Psoas muscle (tissue), 8 donors: ENCODE measurements around the gene LHX5. TPM values are rescaled to one million over a fixed set of nuclear protein-coding genes. Genes with fewer than 3 reads are reported as not detected.

Experiments
- ATAC-seq, 4 donors: fragments of 200-7000 bp; cut with Tn5 transposase; one replicate each; pipeline ENCODE4 v1.9.1; 2020; ENCODE audit warnings: moderate library complexity in 3 of 4, mild to moderate bottlenecking in 2 of 4
- DNase-seq, 2 donors: peaks; one replicate each; pipeline ENCODE4 v3.0.0-alpha.2; 2020
- H3K27ac ChIP-seq: fragments of 200-600 bp; one replicate; pipeline ENCODE4 v1.8.0; 2022
- H3K27me3 ChIP-seq, 3 donors: fragments of 200-600 bp in 1 of 3; one replicate each; pipeline versions ENCODE4 v1.6.1 to v1.8.0; 2013 to 2022; ENCODE audit warnings: low read length in 2 of 3, mild to moderate bottlenecking in 2 of 3, moderate library complexity in 1 of 3; ENCODE audit not compliant: insufficient read depth in 3 of 3
- H3K36me3 ChIP-seq, 2 donors: fragments of 200-600 bp in 1 of 2; one replicate each; pipeline versions ENCODE4 v1.6.1 to v1.8.0; 2013 to 2022; ENCODE audit warnings: low read depth in 1 of 2, mild to moderate bottlenecking in 1 of 2, moderate library complexity in 1 of 2; ENCODE audit not compliant: insufficient read depth in 1 of 2
- H3K4me1 ChIP-seq: fragments of 200-600 bp; one replicate; pipeline ENCODE4 v1.8.0; 2022
- H3K4me3 ChIP-seq: fragments of 200-600 bp; one replicate; pipeline ENCODE4 v1.8.0; 2022; ENCODE audit warnings: mild to moderate bottlenecking
- H3K9me3 ChIP-seq: fragments of 200-600 bp; one replicate; pipeline ENCODE4 v1.8.0; 2022
- WGBS, 3 donors: extraction: QIAGEN DNeasy Blood & Tissue Kit; methylation state at CpG; one replicate each; pipeline versions ENCODE4 v1.1.6 to v1.1.7; 2013; 5-methylcytosine and 5-hydroxymethylcytosine counted together
- intact Hi-C, 2 donors: fragments of 100-400 bp; cut with DNase I; formaldehyde crosslinking; loops; one replicate each; pipeline versions ENCODE4 v1.11.0 to v1.14.2; 2022
- polyA plus RNA-seq, 3 donors: library from polyadenylated mRNA; stranded (reverse); fragments of 200-250 nt; gene quantifications; one replicate each; pipeline ENCODE4 v1.2.3, GENCODE V29; 2013
- total RNA-seq, 4 donors: library from RNA; stranded (reverse); fragmentation: NEBNext Ultra II Directional in 2 of 4; extraction: Animal tissue kit (Norgen Biotek cat#: 25700) in 2 of 4; gene quantifications; one replicate each; pipeline versions ENCODE4 v1.2.1 to v1.2.4, GENCODE V29; 2021 to 2023
- TF ChIP-seq, protein P1 (sequence below): fragments of 200-600 bp; IDR thresholded peaks from one replicate; pipeline ENCODE4 v1.8.0; 2022; ENCODE audit warnings: antibody characterized with exemption
- donor health status: healthy with polysubstance abuse.
- donor health status: DM: no; HTN: no; CAD: no; lungs with moderate emphysema.
- donor health status: Bipolar disorder and iron deficiency.
- donor health status: healthy.
- donor health status: DM: yes; HTN: yes; CAD: no.
- donor health status: DM: no; HTN: no; CAD: no.
- donor health status: DM: no; HTN: no; CAD: no.
- donor health status: DM: yes; HTN: yes; CAD: no.

Gene LHX5
- total and polyA plus RNA-seq, 7 donors = not detected

DNA sequence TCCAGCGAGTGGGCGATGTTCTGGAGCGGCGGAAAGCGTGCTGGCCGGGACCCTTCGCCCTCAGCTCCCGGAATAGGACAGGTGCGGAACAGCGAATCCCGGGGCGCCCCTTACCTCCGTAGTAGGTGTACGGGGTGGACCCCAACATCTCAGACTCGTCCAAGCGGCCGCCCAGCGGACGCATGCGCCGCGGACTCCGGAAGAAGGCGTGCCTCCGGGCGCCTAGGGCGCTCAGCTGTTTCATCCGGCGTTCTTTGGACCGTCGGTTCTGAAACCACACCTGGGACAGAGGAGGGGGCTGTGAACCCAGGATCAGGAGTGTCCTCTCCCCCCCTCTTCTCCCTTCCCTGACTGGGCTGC lies 4.5 kb downstream of the LHX5 start:
- peaks cover 9 to 100% (median 54%) of the 10 kb centered on the region in 3 donors for H3K27me3 ChIP-seq
- peak overlapping the region; percentile 52 for H3K4me3 ChIP-seq
- TF ChIP-seq, protein P1, sequence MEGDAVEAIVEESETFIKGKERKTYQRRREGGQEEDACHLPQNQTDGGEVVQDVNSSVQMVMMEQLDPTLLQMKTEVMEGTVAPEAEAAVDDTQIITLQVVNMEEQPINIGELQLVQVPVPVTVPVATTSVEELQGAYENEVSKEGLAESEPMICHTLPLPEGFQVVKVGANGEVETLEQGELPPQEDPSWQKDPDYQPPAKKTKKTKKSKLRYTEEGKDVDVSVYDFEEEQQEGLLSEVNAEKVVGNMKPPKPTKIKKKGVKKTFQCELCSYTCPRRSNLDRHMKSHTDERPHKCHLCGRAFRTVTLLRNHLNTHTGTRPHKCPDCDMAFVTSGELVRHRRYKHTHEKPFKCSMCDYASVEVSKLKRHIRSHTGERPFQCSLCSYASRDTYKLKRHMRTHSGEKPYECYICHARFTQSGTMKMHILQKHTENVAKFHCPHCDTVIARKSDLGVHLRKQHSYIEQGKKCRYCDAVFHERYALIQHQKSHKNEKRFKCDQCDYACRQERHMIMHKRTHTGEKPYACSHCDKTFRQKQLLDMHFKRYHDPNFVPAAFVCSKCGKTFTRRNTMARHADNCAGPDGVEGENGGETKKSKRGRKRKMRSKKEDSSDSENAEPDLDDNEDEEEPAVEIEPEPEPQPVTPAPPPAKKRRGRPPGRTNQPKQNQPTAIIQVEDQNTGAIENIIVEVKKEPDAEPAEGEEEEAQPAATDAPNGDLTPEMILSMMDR = no peak
- no peaks in the 10 kb centered on the region for H3K36me3 ChIP-seq
- DNase-seq = no peak
- 0 to 2% (median 1%) methylated on average over 30 to 31 of the region's 31 CpGs for WGBS, 3 donors
- no peak overlapping the region for H3K27ac ChIP-seq
- intact Hi-C loops = no loop called here
- H3K4me1 ChIP-seq = peaks cover 17% of the 10 kb centered on the region
- no peak for ATAC-seq
- H3K9me3 ChIP-seq = no peaks in the 10 kb centered on the region

DNA sequence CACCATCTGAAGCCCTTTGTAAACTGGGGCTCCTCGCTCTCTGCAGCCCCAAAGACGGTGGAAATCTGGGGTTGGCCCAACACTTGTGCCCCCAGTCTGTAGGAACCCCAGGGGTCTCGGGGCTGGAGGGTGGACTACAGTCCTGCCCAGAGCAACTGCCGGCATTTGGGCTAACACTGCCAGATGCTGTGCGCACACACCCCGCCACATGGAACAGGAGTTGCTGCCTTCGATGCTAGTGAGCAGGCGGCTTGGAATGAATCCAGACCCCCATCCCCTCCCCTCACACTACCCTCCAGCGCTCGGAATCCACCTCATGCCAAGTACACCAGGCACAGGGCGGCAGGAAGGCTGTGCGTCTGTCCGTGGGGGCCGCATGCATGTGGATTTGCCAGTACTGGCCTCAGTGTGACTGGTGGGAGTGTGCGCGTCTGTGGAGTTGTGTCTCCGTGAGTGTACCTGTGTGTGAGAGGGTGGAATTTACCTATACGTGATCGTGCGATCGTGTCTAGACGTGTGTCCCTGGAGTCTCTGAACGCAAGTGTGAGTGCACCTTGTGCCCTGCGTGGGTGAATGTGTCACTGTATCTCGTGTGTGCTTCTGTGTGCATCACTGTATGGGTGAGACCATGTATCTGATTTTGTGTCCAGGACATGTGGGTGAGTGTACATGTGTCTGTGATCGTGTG lies 5.1 kb downstream of the LHX5 start:
- intact Hi-C loops = no loop called here
- ATAC-seq (no peak), DNase-seq (no peak)
- Histone ChIP-seq H3K9me3 (no peaks in the 10 kb centered on the region), H3K27me3 (peaks cover 9 to 100% (median 54%) of the 10 kb centered on the region in 3 donors), H3K4me1 (peaks cover 17% of the 10 kb centered on the region), H3K36me3 (no peaks in the 10 kb centered on the region), H3K27ac (no peak overlapping the region), H3K4me3 (no peak overlapping the region)
- TF ChIP-seq, protein P1 = no peak
- 2 to 4% (median 3%) methylated on average over 25 to 26 of the region's 26 CpGs for WGBS, 3 donors

DNA sequence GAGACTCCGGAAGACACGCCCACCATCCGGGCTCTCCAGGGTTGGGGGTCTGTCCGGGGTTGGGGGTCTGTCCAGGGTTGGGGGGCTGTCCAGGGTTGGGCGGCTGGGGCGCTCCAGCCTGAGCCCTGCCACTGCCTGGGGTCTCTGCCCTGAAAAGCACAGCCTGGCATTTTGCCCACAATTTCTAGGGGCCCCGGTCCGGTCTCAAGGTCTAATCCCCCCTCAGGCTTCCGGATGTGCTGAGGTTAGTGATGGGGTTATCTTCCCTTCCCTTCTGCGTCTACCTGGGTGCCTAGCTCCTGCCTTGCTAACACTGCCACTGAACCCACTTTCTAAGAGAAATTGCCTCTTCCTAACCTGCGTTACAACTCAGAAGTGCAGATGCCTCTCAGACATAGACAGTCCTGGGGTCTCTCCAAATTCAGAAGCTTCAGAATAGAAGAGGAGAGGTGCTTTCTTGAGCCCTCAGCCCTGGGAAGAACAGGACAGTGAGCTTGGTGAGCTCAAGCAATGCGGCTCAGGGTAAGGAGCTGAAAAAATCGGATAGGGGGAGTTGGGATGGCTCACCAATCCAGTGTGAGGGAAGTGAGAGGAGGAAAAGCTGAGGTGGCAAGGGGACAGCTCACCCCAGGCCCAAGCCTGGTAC lies 5.7 kb downstream of the LHX5 start:
- H3K27me3 ChIP-seq = peaks cover 9 to 100% (median 51%) of the 10 kb centered on the region in 3 donors

DNA sequence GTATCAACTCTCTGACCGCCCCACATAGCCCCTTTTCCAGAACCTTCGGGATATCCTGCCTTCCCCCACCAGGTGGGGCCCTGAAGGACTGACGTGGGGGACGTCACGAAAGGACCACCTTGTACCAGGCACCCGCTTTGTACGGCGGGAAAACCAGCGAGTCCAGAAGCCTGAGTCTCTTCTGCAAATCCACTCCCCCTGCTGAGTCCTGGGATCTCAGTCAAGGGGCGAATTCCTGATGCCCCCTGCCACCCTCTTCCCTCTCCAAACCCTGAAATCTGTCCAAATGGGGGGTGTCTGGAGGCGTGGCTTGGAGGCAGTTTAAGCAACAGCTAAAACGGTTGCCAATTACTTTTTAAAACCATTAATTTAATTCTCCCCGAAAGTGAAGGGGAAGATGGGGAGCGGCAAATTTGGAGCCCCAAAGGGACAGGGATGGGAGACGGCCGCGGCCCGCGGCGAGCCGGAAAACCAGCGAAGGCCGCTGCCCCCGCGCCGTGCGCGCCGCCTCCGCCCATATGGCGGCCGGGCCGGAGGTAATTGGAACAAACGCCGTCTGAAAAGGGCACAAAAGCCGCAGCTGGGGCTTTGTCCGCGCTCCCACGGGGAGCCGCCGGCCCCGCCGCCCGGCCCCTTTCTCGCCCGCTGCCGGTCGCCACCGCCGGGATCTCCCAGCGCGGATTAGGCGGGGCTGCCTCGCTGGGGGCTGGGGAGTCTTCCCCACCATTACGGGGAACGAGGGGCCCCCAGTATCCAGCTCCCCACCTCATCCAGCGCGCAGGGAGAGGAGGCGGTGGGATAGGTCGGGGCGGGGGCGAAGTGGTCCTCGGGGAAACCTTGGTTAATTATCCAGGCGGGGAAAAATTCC lies 6.6 kb downstream of the LHX5 start:
- no peak for ATAC-seq
- intact Hi-C loops = loop anchor here (2.0 to 5.0 kb wide), 2 partner anchors 447 to 448 kb away; no protein-coding TSS in a partner anchor
- Histone ChIP-seq H3K27ac (no peak overlapping the region), H3K9me3 (no peaks in the 10 kb centered on the region), H3K27me3 (peaks cover 6 to 93% (median 48%) of the 10 kb centered on the region in 3 donors), H3K4me1 (peaks cover 17% of the 10 kb centered on the region), H3K36me3 (no peaks in the 10 kb centered on the region), H3K4me3 (peak overlapping the region; percentile 40)
- no peak for DNase-seq
- 1 to 2% (median 2%) methylated on average over 54 to 64 of the region's 64 CpGs for WGBS, 3 donors
- TF ChIP-seq, protein P1 = no peak

More for the DNA sequence above, 5.7 kb downstream of the LHX5 start:
- H3K4me3 ChIP-seq = no peak overlapping the region
- intact Hi-C loops = loop anchor here in 1 of 2 donors (2.0 kb wide), 1 partner anchor 447 kb away; no protein-coding TSS in a partner anchor
- no peaks in the 10 kb centered on the region for H3K9me3 ChIP-seq
- peaks cover 17% of the 10 kb centered on the region for H3K4me1 ChIP-seq
- DNase-seq (no peak), ATAC-seq (no peak)
- H3K36me3 ChIP-seq = no peaks in the 10 kb centered on the region
- no peak overlapping the region for H3K27ac ChIP-seq
- TF ChIP-seq, protein P1 = no peak
- 2 to 4% (median 2%) methylated on average over 13 of the region's 13 CpGs for WGBS, 3 donors
